HG03342 (cell line): ENCODE measurements around the gene ACTL6A.

Source experiments
- ATAC-seq: cut with Tn5 transposase; IDR thresholded peaks from one replicate; pipeline ENCODE4 v1.9.1; 2021; ENCODE audit warnings: mild to moderate bottlenecking, moderate library complexity; ENCODE audit not compliant: unreplicated experiment

The ACTL6A gene

DNA sequence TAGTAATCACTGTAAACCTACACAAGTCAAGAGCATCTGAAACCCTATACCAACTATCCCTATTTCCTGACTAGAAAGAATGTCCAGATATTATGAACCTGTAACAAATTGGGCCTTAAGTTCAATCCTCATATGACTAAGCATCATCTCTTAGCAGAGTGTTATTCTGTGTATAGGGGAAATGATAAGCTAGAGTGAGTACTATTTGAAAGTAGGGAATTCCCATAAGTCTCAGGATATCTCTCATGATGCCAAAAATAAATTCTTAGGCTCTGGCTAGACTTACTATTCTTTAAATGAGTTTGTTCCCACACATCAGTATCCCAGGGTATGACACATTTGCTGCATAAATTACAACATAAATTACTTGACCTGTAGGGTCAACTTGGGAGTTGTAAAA, 26.4 kb downstream of the ACTL6A start:
- no peak for ATAC-seq

- no peak for ATAC-seq
These were observed 27.9 kb downstream of the ACTL6A start for GRCh38 chr3:179590669-179591068.

DNA sequence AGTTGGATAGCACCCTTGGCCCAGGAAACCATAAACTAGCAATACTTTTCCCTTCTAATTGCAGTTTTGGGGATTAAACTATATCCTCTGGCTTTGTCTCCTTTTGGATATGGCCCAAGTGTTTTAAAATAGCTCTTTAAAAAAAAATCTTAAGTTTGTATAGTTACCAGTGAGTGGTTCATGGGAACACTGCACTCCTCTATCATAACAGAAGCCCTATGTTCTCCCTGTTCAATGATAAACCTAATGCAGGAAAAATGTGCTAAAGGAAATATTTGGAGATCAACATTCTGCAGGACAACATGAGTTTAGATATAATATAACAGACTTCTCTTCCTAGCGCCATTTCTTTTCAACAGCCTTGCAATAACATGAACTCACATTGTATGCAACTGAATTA, 28.6 kb downstream of the ACTL6A start:
- no peak for ATAC-seq

- no peak for ATAC-seq
These were observed 36.8 kb downstream of the ACTL6A start for GRCh38 chr3:179599531-179599930.

GRCh38 chr3:179603321-179603720, 40.6 kb downstream of the ACTL6A start:
- ATAC-seq: no peak

DNA sequence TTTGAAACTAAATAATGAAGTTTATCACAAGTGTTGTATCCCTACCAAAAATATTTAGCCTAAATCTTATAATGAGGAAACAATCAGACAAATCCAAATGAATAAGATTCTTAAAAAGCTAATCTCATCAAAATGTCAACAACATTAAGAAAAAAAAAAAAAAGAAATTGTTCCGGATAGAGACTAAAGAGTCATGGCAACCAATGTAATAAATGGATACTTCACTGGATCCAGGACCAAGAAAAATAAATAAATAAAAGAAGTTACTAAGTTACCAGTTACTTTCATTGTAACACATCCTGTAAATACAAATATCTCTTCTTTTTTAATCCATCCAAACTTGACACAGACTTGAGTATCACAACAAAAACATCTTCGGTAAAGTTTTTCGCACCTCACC, 41.1 kb downstream of the ACTL6A start:
- ATAC-seq: no peak

- ATAC-seq: peak; percentile 96
These were observed 41.8 kb downstream of the ACTL6A start, which contains the start of the genes MRPL47 and NDUFB5 for GRCh38 chr3:179604321-179605078. Gene MRPL47, minus strand, starts transcription at chr3:179604638. Its CDS starts 14 bp downstream, at chr3:179604624. Gene NDUFB5, plus strand, starts transcription at chr3:179604794. Its CDS starts 22 bp downstream, at chr3:179604816.

DNA sequence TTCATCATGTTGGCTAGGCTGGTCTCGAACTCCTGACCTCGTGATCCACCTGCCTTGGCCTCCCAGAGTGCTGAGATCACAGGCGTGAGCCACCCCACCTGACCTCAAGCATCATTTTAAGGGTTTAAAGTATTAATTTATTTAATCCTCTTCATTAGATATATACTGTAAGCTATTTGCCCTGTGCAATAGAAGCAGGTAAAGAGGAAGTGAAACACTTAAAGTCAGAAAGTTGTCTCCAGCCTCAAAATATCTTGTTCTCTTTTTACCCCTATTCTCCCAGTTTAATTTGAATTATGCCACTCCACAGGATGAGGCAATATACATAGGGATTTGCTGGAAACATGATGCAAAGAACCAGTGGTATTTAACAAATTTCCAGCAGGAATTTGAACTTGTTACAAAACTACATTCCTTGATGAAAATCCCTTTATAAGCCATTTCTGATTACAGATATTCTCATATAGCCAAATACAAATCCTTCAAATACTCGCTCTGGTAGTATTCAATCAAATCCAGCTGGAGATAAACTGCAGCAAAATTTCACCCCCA, 43.9 kb downstream of the ACTL6A start:
- ATAC-seq: no peak

GRCh38 chr3:179608931-179609720, 46.4 kb downstream of the ACTL6A start:
- ATAC-seq: peak; percentile 54

DNA sequence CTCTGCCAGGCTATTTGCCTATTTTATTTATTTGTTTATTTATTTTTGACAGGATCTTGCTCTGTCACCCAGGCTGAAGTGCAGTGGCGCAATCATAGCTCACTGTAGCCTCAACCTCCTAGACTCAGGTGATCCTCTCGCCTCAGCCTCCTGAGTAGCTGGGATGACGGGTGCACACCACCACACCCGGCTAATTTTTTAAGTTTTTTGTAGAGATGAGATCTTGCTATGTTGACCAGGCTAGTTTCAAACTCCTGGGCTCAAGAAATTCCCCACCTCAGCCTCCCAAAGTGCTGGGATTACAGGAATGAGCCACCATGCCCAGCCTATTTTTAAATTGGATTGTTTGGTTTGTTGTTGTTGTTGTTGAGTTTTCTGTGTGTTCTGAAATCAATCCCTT, 47.3 kb downstream of the ACTL6A start:
- no peak for ATAC-seq

- ATAC-seq: no peak
These were observed 51.1 kb downstream of the ACTL6A start for GRCh38 chr3:179613807-179614206.

- ATAC-seq: no peak
These were observed 52.9 kb downstream of the ACTL6A start for GRCh38 chr3:179615458-179616173.

GRCh38 chr3:179622023-179622422, 59.3 kb downstream of the ACTL6A start:
- no peak for ATAC-seq

- ATAC-seq: no peak
These were observed 61.7 kb downstream of the ACTL6A start for GRCh38 chr3:179624451-179624850.

GRCh38 chr3:179630753-179631451, 68.2 kb downstream of the ACTL6A start:
- no peak for ATAC-seq
